DOHH2 (cell line): ENCODE measurements around the gene RAD51B.

ENCODE experiments used
- CTCF ChIP-seq: fragments of 200-600 bp; sonication (generic); IDR thresholded peaks from one replicate; pipeline ENCODE4 v1.5.1; 2014; ENCODE audit warnings: antibody characterized with exemption, mild to moderate bottlenecking, low read depth, low read length; ENCODE audit not compliant: poor library complexity, severe bottlenecking
- EZH2phosphoT487 ChIP-seq: fragments of 200-600 bp; sonication (generic); IDR thresholded peaks from 2 replicates; pipeline ENCODE4 v1.6.1; 2017; ENCODE audit warnings: borderline replicate concordance, mild to moderate bottlenecking, antibody characterized with exemption, low read length, moderate library complexity, mixed read lengths

GRCh38 chr14:68470361-68470760, 650.8 kb downstream of the RAD51B start:
- TF ChIP-seq EZH2phosphoT487 (no peak), CTCF (no peak)
